ENCODE results near the gene FXN. TPM values are rescaled to one million over a fixed set of nuclear protein-coding genes. Genes with fewer than 3 reads are reported as not detected.
"Not testable (repeated sequence)": the region's sequence is repeated elsewhere in the genome, so short reads cannot be mapped to it uniquely, and the experiment has no call there.

FXN gene
- total RNA-seq, 1 experiment from 2014 or later, result 17.8 TPM

DNA sequence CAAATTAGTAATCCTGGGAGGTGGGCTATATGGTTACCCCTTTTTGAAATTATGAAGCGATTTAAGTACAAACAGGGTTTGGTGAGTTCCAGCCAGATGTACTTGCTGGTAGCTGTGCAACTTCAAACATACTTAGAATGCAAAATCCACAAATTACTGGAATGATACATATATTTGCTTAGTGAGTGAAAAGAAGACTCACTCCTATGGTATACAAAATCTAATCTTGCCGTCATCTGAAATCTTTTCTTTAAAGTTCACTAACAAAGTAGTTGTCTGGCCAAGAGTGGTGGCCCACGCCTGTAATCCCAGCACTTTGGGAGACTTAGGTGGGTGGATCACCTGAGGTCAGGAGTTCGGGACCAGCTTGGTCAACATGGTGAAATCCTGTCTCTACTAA is 73.6 kb downstream of the FXN start:
- no peak for ATAC-seq
- intact Hi-C loops (cut with micrococcal nuclease; ENCODE audit: unreplicated experiment), result no loop called here

DNA sequence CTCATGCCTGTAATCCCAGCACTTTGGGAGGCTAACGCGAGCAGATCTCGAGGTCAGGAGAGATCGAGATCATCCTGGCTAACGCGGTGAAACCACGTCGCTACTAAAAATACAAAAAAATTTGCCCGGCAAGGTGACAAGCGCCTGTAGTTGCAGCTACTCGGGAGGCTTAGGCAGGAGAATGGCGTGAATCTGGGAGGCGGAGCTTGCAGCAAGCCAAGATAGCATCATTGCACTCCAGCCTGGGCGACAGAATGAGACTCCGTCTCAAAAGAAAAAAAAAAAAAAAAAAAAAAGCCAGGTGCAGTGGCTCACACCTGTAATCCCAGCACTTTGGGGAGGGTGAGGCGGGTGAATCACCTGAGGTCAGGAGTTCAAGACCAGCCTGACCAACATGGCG is 77.1 kb downstream of the FXN start:
- in situ Hi-C loops (cut with HindIII; ENCODE audit: low pct_unique_long_range_greater_than_20kb, low sequenced_read_pairs); DNase-seq (ENCODE audit: low read depth, low spot score); H3K36me3 ChIP-seq (ENCODE audit: control insufficient read depth, insufficient read depth, low read length); intact Hi-C loops (cut with micrococcal nuclease; ENCODE audit: unreplicated experiment); BruUV-seq (replicated peaks); H3K27ac ChIP-seq (ENCODE audit: low read length); H3K9me3 ChIP-seq (ENCODE audit: control insufficient read depth, insufficient read depth, low read depth, low read length); H3K4me1 ChIP-seq (ENCODE audit: control insufficient read depth, insufficient read depth, low read length); H3K27me3 ChIP-seq (ENCODE audit: control insufficient read depth, insufficient read depth, low read length); ATAC-seq; H3K4me3 ChIP-seq (ENCODE audit: low read depth in 2 of 2, low read length in 2 of 2): not testable (repeated sequence)
- ChIA-PET POLR2A (interaction anchor here (0.6 kb wide), 1 partner anchor 28 kb away, joined by 8 read pairs; no protein-coding TSS in a partner anchor), CTCF (interaction anchor here (0.7 kb wide), 1 partner anchor 31 kb away, joined by 4 read pairs; no protein-coding TSS in a partner anchor)

More for the DNA sequence above, 73.6 kb downstream of the FXN start:
- ChIA-PET POLR2A (no interaction called here), CTCF (no interaction called here)
- DNase-seq (ENCODE audit: low read depth, low spot score), result no peak
- Histone ChIP-seq H3K4me3 (ENCODE audit: low read depth in 2 of 2, low read length in 2 of 2) (no peak overlapping the region), H3K9me3 (ENCODE audit: control insufficient read depth, insufficient read depth, low read depth, low read length) (no peaks in the 10 kb centered on the region), H3K27me3 (ENCODE audit: control insufficient read depth, insufficient read depth, low read length) (no peaks in the 10 kb centered on the region), H3K27ac (ENCODE audit: low read length) (no peak overlapping the region), H3K36me3 (ENCODE audit: control insufficient read depth, insufficient read depth, low read length) (no peaks in the 10 kb centered on the region), H3K4me1 (ENCODE audit: control insufficient read depth, insufficient read depth, low read length) (no peaks in the 10 kb centered on the region)
- TF ChIP-seq TCF7L2 (IDR thresholded peaks at IDR 0.05; ENCODE audit: low read depth, low read length) (no peak), POLR2AphosphoS5 (IDR thresholded peaks at IDR 0.05; ENCODE audit: low read depth, low read length) (no peak), SIN3A (IDR thresholded peaks at IDR 0.05; ENCODE audit: borderline replicate concordance, insufficient read depth, low read depth, low read length) (no peak)
- TF ChIP-seq, protein P1, sequence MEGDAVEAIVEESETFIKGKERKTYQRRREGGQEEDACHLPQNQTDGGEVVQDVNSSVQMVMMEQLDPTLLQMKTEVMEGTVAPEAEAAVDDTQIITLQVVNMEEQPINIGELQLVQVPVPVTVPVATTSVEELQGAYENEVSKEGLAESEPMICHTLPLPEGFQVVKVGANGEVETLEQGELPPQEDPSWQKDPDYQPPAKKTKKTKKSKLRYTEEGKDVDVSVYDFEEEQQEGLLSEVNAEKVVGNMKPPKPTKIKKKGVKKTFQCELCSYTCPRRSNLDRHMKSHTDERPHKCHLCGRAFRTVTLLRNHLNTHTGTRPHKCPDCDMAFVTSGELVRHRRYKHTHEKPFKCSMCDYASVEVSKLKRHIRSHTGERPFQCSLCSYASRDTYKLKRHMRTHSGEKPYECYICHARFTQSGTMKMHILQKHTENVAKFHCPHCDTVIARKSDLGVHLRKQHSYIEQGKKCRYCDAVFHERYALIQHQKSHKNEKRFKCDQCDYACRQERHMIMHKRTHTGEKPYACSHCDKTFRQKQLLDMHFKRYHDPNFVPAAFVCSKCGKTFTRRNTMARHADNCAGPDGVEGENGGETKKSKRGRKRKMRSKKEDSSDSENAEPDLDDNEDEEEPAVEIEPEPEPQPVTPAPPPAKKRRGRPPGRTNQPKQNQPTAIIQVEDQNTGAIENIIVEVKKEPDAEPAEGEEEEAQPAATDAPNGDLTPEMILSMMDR (IDR thresholded peaks at IDR 0.05), result no peak
- TF ChIP-seq, protein P2, sequence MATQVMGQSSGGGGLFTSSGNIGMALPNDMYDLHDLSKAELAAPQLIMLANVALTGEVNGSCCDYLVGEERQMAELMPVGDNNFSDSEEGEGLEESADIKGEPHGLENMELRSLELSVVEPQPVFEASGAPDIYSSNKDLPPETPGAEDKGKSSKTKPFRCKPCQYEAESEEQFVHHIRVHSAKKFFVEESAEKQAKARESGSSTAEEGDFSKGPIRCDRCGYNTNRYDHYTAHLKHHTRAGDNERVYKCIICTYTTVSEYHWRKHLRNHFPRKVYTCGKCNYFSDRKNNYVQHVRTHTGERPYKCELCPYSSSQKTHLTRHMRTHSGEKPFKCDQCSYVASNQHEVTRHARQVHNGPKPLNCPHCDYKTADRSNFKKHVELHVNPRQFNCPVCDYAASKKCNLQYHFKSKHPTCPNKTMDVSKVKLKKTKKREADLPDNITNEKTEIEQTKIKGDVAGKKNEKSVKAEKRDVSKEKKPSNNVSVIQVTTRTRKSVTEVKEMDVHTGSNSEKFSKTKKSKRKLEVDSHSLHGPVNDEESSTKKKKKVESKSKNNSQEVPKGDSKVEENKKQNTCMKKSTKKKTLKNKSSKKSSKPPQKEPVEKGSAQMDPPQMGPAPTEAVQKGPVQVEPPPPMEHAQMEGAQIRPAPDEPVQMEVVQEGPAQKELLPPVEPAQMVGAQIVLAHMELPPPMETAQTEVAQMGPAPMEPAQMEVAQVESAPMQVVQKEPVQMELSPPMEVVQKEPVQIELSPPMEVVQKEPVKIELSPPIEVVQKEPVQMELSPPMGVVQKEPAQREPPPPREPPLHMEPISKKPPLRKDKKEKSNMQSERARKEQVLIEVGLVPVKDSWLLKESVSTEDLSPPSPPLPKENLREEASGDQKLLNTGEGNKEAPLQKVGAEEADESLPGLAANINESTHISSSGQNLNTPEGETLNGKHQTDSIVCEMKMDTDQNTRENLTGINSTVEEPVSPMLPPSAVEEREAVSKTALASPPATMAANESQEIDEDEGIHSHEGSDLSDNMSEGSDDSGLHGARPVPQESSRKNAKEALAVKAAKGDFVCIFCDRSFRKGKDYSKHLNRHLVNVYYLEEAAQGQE (IDR thresholded peaks at IDR 0.05; ENCODE audit: insufficient read depth in 1 of 2, low read depth in 2 of 2, low read length in 1 of 2), result no peak
- no TSS peak for BruUV-seq (replicated peaks)
- in situ Hi-C loops (cut with HindIII; ENCODE audit: low pct_unique_long_range_greater_than_20kb, low sequenced_read_pairs), result no loop called here

DNA sequence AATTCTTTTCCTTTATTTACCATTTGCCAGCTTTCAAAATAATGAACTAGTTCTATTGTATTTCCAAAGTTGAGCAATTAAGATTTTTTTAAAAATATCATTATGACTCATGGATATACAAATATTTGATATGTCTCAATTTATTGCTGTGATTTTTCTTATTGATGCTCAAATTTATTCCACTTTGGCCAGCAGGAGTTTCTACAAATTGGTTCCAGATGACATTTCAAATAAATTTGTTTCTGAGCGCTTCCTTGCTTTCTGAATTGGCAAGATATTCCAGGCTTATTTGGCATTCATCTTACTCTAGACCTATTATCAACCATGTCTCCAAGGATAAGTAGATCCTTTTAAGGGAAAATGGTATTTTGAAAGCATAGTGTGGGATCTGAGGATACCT is 80.1 kb downstream of the FXN start:
- no peaks in the 10 kb centered on the region for H3K9me3 ChIP-seq (ENCODE audit: control insufficient read depth, insufficient read depth, low read depth, low read length)
- H3K4me1 ChIP-seq (ENCODE audit: control insufficient read depth, insufficient read depth, low read length), result peaks cover 3% of the 10 kb centered on the region; the same call in 1 of the 2 replicates
- no peak overlapping the region for H3K4me3 ChIP-seq (ENCODE audit: low read depth in 2 of 2, low read length in 2 of 2)
- ChIA-PET CTCF (no interaction called here), POLR2A (no interaction called here)
- no peak for ATAC-seq
- DNase-seq (ENCODE audit: low read depth, low spot score), result no peak
- no peak for TF ChIP-seq POLR2AphosphoS5 (IDR thresholded peaks at IDR 0.05; ENCODE audit: low read depth, low read length)
- TF ChIP-seq, protein P2 (IDR thresholded peaks at IDR 0.05; ENCODE audit: insufficient read depth in 1 of 2, low read depth in 2 of 2, low read length in 1 of 2), result no peak
- TF ChIP-seq TCF7L2 (IDR thresholded peaks at IDR 0.05; ENCODE audit: low read depth, low read length), result no peak
- no peak for TF ChIP-seq SIN3A (IDR thresholded peaks at IDR 0.05; ENCODE audit: borderline replicate concordance, insufficient read depth, low read depth, low read length)
- TF ChIP-seq, protein P1 (IDR thresholded peaks at IDR 0.05), result no peak
- no TSS peak for BruUV-seq (replicated peaks)
- in situ Hi-C loops (cut with HindIII; ENCODE audit: low pct_unique_long_range_greater_than_20kb, low sequenced_read_pairs), result no loop called here
- intact Hi-C loops (cut with micrococcal nuclease; ENCODE audit: unreplicated experiment), result no loop called here
- no peak overlapping the region for H3K27ac ChIP-seq (ENCODE audit: low read length)
- H3K27me3 ChIP-seq (ENCODE audit: control insufficient read depth, insufficient read depth, low read length), result no peaks in the 10 kb centered on the region
- no peaks in the 10 kb centered on the region for H3K36me3 ChIP-seq (ENCODE audit: control insufficient read depth, insufficient read depth, low read length)

All from Panc1 (cell line).